SK-N-SH (cell line): ENCODE data around the gene SHROOM4. TPM values are rescaled to one million over a fixed set of nuclear protein-coding genes. Genes with fewer than 3 reads are reported as not detected.

Experiments used
- CTCF ChIA-PET: fragments of 300-600, 350-600 bp; formaldehyde crosslinking; extraction: SDS; loops from one replicate; lab custom pipeline; 2021; lab: Yijun Ruan, JAX
- POLR2A ChIA-PET: fragments of 350-600 bp; sonication (Branson Sonifier 250); formaldehyde crosslinking; extraction: SDS; loops from one replicate; lab custom pipeline; 2020; ENCODE audit warnings: antibody characterized with exemption, inconsistent platforms; lab: Yijun Ruan, JAX
- DNase-seq: peaks from one replicate; pipeline ENCODE4 v3.0.0; 2012
- H2AFZ ChIP-seq: fragments of 200-600 bp; sonication (generic); 2 replicates; pipeline ENCODE4 v1.8.1; 2016; ENCODE audit warnings: antibody characterized with exemption, mild to moderate bottlenecking, low read depth
- H3F3A ChIP-seq: fragments of 200-600 bp; sonication (generic); replicated peaks from 2 replicates; pipeline ENCODE3; 2016; ENCODE audit warnings: antibody characterized with exemption, mild to moderate bottlenecking; ENCODE audit not compliant: insufficient read depth
- H3K27ac ChIP-seq, 2 experiments: fragments of 200-500 bp in 1 of 2; fragments of 200-600 bp in 1 of 2; sonication (Bioruptor generic) in 1 of 2; sonication (generic), shearing (Covaris generic) in 1 of 2; 2 replicates each; pipeline versions ENCODE4 v1.5.1 to v1.6.1; 2014 to 2016; ENCODE audit warnings: low read depth in 2 of 2, inconsistent platforms in 1 of 2, low read length in 1 of 2, mild to moderate bottlenecking in 1 of 2, mixed read lengths in 1 of 2
- H3K27me3 ChIP-seq: fragments of 200-600 bp; sonication (generic), shearing (Covaris generic); 2 replicates; pipeline ENCODE4 v1.6.1; 2016; ENCODE audit warnings: mixed run types; ENCODE audit not compliant: insufficient read depth
- H3K36me3 ChIP-seq, 2 experiments: fragments of 200-500 bp in 1 of 2; fragments of 200-600 bp in 1 of 2; sonication (Bioruptor generic) in 1 of 2; sonication (generic) in 1 of 2; replicated peaks in 1 of 2; 2 replicates each; pipeline versions ENCODE3 to v1.5.1; 2014 to 2016; ENCODE audit warnings: low read length in 1 of 2, mild to moderate bottlenecking in 1 of 2; ENCODE audit not compliant: insufficient read depth in 2 of 2, control insufficient read depth in 1 of 2
- H3K4me1 ChIP-seq, 2 experiments: fragments of 200-500 bp in 1 of 2; fragments of 200-600 bp in 1 of 2; sonication (Bioruptor generic) in 1 of 2; sonication (generic), shearing (Covaris generic) in 1 of 2; 2 replicates each; pipeline versions ENCODE4 v1.5.1 to v1.6.1; 2014 to 2016; ENCODE audit warnings: low read depth in 1 of 2, low read length in 1 of 2, mixed run types in 1 of 2; ENCODE audit not compliant: insufficient read depth in 2 of 2, control insufficient read depth in 1 of 2
- H3K4me2 ChIP-seq: fragments of 200-600 bp; sonication (generic), shearing (Covaris generic); 2 replicates; pipeline ENCODE4 v1.6.1; 2017; ENCODE audit warnings: mixed run types
- H3K4me3 ChIP-seq, 2 experiments: fragments of 200-500 bp in 1 of 2; fragments of 200-600 bp in 1 of 2; sonication (Bioruptor generic) in 1 of 2; sonication (generic), shearing (Covaris generic) in 1 of 2; 2 replicates each; pipeline versions ENCODE4 v1.5.1 to v1.8.1; 2014 to 2016; ENCODE audit warnings: low read depth in 2 of 2, inconsistent platforms in 1 of 2, low read length in 1 of 2, mild to moderate bottlenecking in 1 of 2, mixed read lengths in 1 of 2, moderate library complexity in 1 of 2
- H3K79me2 ChIP-seq: fragments of 200-600 bp; sonication (generic); 2 replicates; pipeline ENCODE4 v1.8.1; 2017; ENCODE audit warnings: mild to moderate bottlenecking; ENCODE audit not compliant: insufficient read depth
- H3K9ac ChIP-seq: fragments of 200-600 bp; sonication (generic); 2 replicates; pipeline ENCODE4 v1.6.1; 2017; ENCODE audit warnings: mixed run types
- H3K9me2 ChIP-seq: fragments of 200-600 bp; sonication (generic); 2 replicates; pipeline ENCODE4 v1.6.1; 2017; ENCODE audit warnings: mixed run types
- H3K9me3 ChIP-seq: fragments of 200-600 bp; sonication (generic); 2 replicates; pipeline ENCODE4 v1.6.1; 2017; ENCODE audit warnings: mixed run types, mild to moderate bottlenecking, moderate library complexity
- H4K20me1 ChIP-seq: fragments of 200-600 bp; sonication (generic); 2 replicates; pipeline ENCODE4 v1.6.1; 2017; ENCODE audit warnings: mild to moderate bottlenecking, mixed run types; ENCODE audit not compliant: insufficient read depth
- ELF1 ChIP-seq: IDR thresholded peaks from 2 replicates; pipeline ENCODE4 v1.4.0; 2012
- EZH2phosphoT487 ChIP-seq: fragments of 200-600 bp; sonication (generic); IDR thresholded peaks from 2 replicates; pipeline ENCODE4 v1.6.1; 2017; ENCODE audit warnings: low read depth, mixed run types, mild to moderate bottlenecking, antibody characterized with exemption, moderate library complexity, borderline replicate concordance
- FOSL2 ChIP-seq: IDR thresholded peaks from 2 replicates; pipeline ENCODE4 v1.4.0; 2012; ENCODE audit warnings: low read depth, mild to moderate bottlenecking, moderate library complexity, borderline replicate concordance
- FOXM1 ChIP-seq: IDR thresholded peaks from 2 replicates; pipeline ENCODE4 v1.4.0; 2012; ENCODE audit warnings: low read depth, mild to moderate bottlenecking
- IRF3 ChIP-seq: fragments of 150-350 bp; IDR thresholded peaks from 2 replicates; pipeline ENCODE4 v1.6.1; 2016; ENCODE audit warnings: mild to moderate bottlenecking, low read depth, low read length
- JUND ChIP-seq: IDR thresholded peaks from 2 replicates; pipeline ENCODE4 v1.4.0; 2012
- MEF2A ChIP-seq: IDR thresholded peaks from 2 replicates; pipeline ENCODE4 v1.4.0; 2012; ENCODE audit warnings: low read depth, borderline replicate concordance
- NFIC ChIP-seq: IDR thresholded peaks from 2 replicates; pipeline ENCODE4 v1.4.0; 2012; ENCODE audit warnings: borderline replicate concordance
- PBX3 ChIP-seq: IDR thresholded peaks from 2 replicates; pipeline ENCODE4; 2012
- RCOR1 ChIP-seq: fragments of 150-350 bp; IDR thresholded peaks from 2 replicates; pipeline ENCODE4 v1.6.1; 2017; ENCODE audit warnings: antibody characterized with exemption, low read length
- REST ChIP-seq: IDR thresholded peaks from 2 replicates; pipeline ENCODE4 v1.6.1; 2012; ENCODE audit warnings: mild to moderate bottlenecking, low read depth, low read length, moderate library complexity
- RXRA ChIP-seq: IDR thresholded peaks from 2 replicates; pipeline ENCODE4 v1.4.0; 2012; ENCODE audit warnings: low read depth, mild to moderate bottlenecking, borderline replicate concordance
- SIN3A ChIP-seq: IDR thresholded peaks from 2 replicates; pipeline ENCODE4 v1.6.1; 2012; ENCODE audit warnings: low read depth, mild to moderate bottlenecking, low read length, moderate library complexity, borderline replicate concordance
- SMC3 ChIP-seq: IDR thresholded peaks from 2 replicates; pipeline ENCODE4 v1.6.1; 2012; ENCODE audit warnings: low read depth, low read length, improper control_type of control experiment
- YY1 ChIP-seq: IDR thresholded peaks from 2 replicates; pipeline ENCODE4 v1.4.0; 2012; ENCODE audit warnings: low read depth, mild to moderate bottlenecking
- ZBTB33 ChIP-seq: IDR thresholded peaks from 2 replicates; pipeline ENCODE4 v1.4.0; 2012; ENCODE audit warnings: low read depth, borderline replicate concordance
- WGBS: methylation state at CpG from one replicate; pipeline ENCODE4 v1.1.6; 2017; ENCODE audit warnings: low lambda C conversion rate; 5-methylcytosine and 5-hydroxymethylcytosine counted together
- polyA plus RNA-seq, 3 experiments: library from polyadenylated mRNA; depleted of rRNA; stranded (reverse); fragments of >200 nt; gene quantifications; 2 replicates each; pipeline ENCODE4 v1.2.3, GENCODE V29; 2012

SHROOM4 gene
- polyA plus RNA-seq, 1 of the 3 experiments (the other 2 are of a cell fraction), result 0.31 TPM

- WGBS, result 12% methylated on average over 3 of the region's 3 CpGs
- Histone ChIP-seq H3F3A (no peaks in the 10 kb centered on the region), H3K79me2 (no peaks in the 10 kb centered on the region), H3K4me3 (no peak overlapping the region), H3K9me2 (no peaks in the 10 kb centered on the region), H3K9ac (no peak overlapping the region), H3K9me3 (no peaks in the 10 kb centered on the region), H3K4me2 (no peak overlapping the region), H3K27ac (no peak overlapping the region), H4K20me1 (no peaks in the 10 kb centered on the region), H3K4me1 (no peaks in the 10 kb centered on the region; a peak in 2 of 4 replicates), H3K27me3 (peaks cover 5% of the 10 kb centered on the region; the same call in 1 of the 2 replicates), H3K36me3 (no peaks in the 10 kb centered on the region), H2AFZ (no peak overlapping the region)
- DNase-seq, result no peak
- CTCF ChIA-PET, result interaction anchor here (1.7 kb wide), 1 partner anchor 14 kb away, joined by 6 read pairs; no protein-coding TSS in a partner anchor
- POLR2A ChIA-PET, result no interaction called here
- TF ChIP-seq SIN3A (no peak), PBX3 (no peak), YY1 (no peak), EZH2phosphoT487 (no peak), IRF3 (no peak), MEF2A (no peak)
Observed at GRCh38 chrX:50705042-50705441, 109.0 kb downstream of the SHROOM4 start.

- DNase-seq, result no peak
Observed at GRCh38 chrX:50704360-50704759, 109.6 kb downstream of the SHROOM4 start.

GRCh38 chrX:50700921-50701320, 113.1 kb downstream of the SHROOM4 start:
- no peaks in the 10 kb centered on the region for H3K9me2 ChIP-seq
- H3K4me1 ChIP-seq, result no peaks in the 10 kb centered on the region; a peak in 1 of 4 replicates
- TF ChIP-seq REST (no peak), YY1 (no peak), NFIC (no peak), FOXM1 (no peak), FOSL2 (no peak), ZBTB33 (no peak), RCOR1 (no peak), RXRA (no peak)

More at GRCh38 chrX:50704360-50704759, 109.6 kb downstream of the SHROOM4 start:
- Histone ChIP-seq H3K9ac (no peak overlapping the region), H3K4me3 (no peak overlapping the region), H3K9me2 (no peaks in the 10 kb centered on the region), H2AFZ (no peak overlapping the region), H3K27me3 (peaks cover 5% of the 10 kb centered on the region; the same call in 1 of the 2 replicates), H3K36me3 (no peaks in the 10 kb centered on the region), H4K20me1 (no peaks in the 10 kb centered on the region), H3K27ac (no peak overlapping the region), H3K79me2 (no peaks in the 10 kb centered on the region), H3K4me2 (no peak overlapping the region), H3K9me3 (no peaks in the 10 kb centered on the region), H3F3A (no peaks in the 10 kb centered on the region)
- ChIA-PET POLR2A (no interaction called here), CTCF (interaction anchor here (1.7 kb wide), 1 partner anchor 13 kb away, joined by 6 read pairs; no protein-coding TSS in a partner anchor)
- TF ChIP-seq ELF1, result no peak
- no peak for TF ChIP-seq SMC3
- no peak for TF ChIP-seq JUND
- TF ChIP-seq, all 33 proteins: peak for 0
- 0% methylated on average over 1 of the region's 1 CpG for WGBS
- no peaks in the 10 kb centered on the region; a peak in 2 of 4 replicates for H3K4me1 ChIP-seq

More at GRCh38 chrX:50700921-50701320, 113.1 kb downstream of the SHROOM4 start:
- no peaks in the 10 kb centered on the region for H3K9me3 ChIP-seq
- CTCF ChIA-PET, result no interaction called here
- no peaks in the 10 kb centered on the region for H3F3A ChIP-seq
- H3K79me2 ChIP-seq, result no peaks in the 10 kb centered on the region
- no peak overlapping the region for H3K4me3 ChIP-seq
- no peak overlapping the region for H2AFZ ChIP-seq
- peaks cover 5% of the 10 kb centered on the region; the same call in 1 of the 2 replicates for H3K27me3 ChIP-seq
- H3K9ac ChIP-seq, result no peak overlapping the region
- H3K27ac ChIP-seq, result no peak overlapping the region
- POLR2A ChIA-PET, result no interaction called here
- no peak overlapping the region for H3K4me2 ChIP-seq
- 7% methylated on average over 3 of the region's 3 CpGs for WGBS
- no peaks in the 10 kb centered on the region for H4K20me1 ChIP-seq
- DNase-seq, result no peak
- H3K36me3 ChIP-seq, result no peaks in the 10 kb centered on the region
